ENCODE data around the gene KRTAP4-4.

- no peak for TF ChIP-seq CTCF (IDR thresholded peaks at IDR 0.05; ENCODE audit: insufficient read depth, low read depth, low read length)
- no peak for TF ChIP-seq EZH2 (IDR thresholded peaks at IDR 0.05; ENCODE audit: insufficient read depth, low read length)
Measured at GRCh38 chr17:41116297-41116696, 44.3 kb downstream of the KRTAP4-4 start.

Measured in astrocyte (in vitro differentiated cells and primary cell).